ENCODE results near the gene KRT17.
"Not testable (repeated sequence)": the region's sequence is repeated elsewhere in the genome, so short reads cannot be mapped to it uniquely, and the experiment has no call there.

KRT17 gene

DNA sequence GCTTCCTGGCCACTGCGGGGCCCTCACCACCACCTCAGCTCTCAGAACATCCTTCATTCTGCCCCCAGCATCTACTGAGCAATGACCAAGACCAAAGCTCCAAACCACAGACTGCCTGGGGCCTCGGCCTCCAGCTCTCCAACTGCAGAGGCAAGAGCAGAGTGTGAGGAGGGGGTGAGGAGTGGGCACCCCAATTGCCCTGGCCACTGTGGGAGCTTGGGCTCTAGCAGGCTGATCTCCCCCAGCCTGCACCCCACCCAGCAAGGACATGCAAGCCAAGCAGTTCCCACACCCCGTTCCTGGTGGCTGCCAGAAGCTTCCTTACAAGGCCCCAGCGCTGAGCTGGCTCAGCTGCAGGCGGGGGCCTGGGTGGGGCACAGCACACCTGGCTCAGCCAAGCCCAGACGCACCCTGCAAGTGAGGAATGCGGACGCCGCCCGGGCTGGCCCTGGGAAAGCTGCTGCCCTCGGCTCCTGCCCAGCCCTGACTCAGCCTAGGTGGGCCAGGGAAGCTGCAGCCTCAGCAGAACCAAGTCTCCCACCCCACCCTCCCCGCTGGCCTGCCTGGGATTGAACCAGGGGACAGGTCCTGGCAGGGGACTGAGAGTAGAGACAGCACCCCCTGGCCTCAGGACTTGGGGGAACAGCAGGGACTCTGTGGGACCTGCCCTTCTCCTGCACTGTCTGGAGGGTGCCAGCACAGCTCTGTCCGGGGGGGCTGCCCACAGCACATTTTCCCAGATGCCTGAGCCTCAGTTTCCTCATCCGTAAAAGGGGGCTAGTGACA lies 29.7 kb upstream of the KRT17 start:
- DNase-seq = no peak

DNA sequence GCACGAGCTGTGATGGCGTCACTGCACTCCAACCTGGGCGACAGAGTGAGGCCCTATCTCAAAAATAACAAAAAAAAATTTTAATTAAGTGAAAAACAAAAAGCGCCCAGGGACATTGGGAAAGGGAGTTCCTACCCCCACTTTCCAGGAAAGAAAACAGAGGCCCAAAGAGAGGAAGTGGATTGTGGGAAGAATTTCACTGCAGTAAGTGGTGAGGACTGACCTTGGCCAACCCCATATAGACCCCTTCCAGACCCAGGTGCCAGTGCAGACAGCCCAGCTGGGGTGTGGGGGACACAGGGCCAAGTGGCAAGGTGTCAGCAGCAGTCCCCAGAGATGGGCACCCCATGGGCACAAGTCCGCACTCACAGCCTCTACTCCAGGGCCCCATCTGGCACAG lies 29.0 kb upstream of the KRT17 start:
- no peak for DNase-seq

- no peak for DNase-seq
These were observed 28.1 kb upstream of the KRT17 start for GRCh38 chr17:41652461-41652970.

- no peak for DNase-seq
These were observed 27.5 kb upstream of the KRT17 start for GRCh38 chr17:41651625-41652460.

DNA sequence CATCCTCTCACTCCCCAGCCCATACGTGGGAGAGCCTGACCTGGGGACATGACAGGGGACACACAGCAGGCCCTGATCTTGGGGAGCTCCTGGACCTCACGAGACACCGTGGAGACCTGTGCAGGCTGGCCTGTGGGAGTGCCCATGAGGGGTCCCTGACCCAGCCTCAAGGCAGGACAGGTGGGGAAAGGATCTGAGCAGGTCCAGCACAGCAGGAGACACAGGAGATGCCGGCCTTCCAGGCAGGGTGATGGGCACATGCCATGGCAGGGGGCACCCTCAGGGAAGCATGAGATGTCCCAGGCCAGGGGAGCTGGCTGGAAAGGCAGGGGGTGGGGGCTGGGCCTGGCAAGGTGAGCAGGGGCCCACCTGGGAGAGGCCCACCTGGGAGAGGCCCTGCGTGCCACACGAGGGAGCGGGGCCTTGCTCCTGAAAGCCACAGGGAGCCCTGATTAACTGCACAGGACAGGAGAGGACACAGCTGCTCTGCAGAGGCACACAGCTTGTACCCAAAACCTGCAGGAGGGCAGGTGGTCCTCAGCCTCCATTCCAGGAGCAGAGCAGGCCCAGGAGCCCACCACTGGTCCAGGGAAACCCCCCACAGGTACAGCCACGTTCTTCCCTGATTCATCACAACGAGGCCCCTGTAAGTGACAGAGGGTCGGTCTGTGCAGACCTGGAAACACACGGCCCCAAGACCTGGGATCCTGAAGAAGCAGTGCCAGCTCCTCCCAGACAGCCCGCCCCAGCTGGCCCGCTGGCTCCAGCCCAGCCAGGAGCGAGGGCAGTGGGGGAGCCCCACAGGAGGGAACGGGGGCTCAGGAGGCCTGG lies 26.6 kb upstream of the KRT17 start:
- no peak for DNase-seq

- no peak for DNase-seq
These were observed 25.6 kb upstream of the KRT17 start for GRCh38 chr17:41649923-41650519.

DNA sequence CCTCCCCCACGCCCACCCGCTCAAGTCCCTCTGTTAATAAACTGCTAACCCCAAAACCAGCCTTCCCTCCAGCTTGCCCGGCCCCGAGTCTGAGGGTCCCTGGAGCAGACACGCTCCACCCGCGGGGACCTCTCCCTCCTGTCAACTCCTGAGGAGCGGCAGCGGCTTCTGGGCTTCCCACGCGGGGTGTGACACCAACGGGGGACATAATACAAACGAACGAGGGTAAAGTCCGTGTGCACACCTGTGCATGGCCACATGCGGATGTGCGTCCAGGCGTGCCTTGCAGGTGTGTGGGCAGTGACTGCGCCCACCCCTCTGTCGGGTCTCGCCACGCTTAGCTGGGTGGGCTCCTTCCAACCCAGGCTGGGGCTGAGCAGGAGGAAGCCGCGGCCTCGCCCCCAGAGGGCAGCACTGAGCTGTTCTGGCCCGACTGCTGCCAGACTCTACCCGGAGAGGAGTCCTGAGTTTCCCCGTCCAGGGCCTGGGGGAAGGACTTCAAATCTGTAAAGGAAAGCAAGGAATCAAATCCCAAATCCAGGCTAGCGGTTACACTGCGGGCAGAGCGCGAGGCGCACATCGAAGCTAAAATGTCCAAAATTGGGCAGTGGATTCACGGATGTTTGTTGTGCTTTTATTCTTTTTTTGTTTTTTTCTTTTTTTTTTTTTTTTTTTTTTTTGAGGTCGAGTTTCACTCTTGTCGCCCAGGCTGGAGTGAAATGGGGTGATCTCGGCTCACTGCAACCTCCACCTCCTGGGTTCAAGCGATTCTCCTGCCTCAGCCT lies 24.2 kb upstream of the KRT17 start:
- peak; percentile 67 to 81 (median 78) for DNase-seq

- peak; percentile 75 to 88 (median 77) for DNase-seq
These were observed 23.6 kb upstream of the KRT17 start for GRCh38 chr17:41647940-41648410.

GRCh38 chr17:41647038-41647813 lies 22.9 kb upstream of the KRT17 start:
- no peak for DNase-seq

GRCh38 chr17:41642252-41643156 lies 18.1 kb upstream of the KRT17 start:
- DNase-seq = no peak

DNA sequence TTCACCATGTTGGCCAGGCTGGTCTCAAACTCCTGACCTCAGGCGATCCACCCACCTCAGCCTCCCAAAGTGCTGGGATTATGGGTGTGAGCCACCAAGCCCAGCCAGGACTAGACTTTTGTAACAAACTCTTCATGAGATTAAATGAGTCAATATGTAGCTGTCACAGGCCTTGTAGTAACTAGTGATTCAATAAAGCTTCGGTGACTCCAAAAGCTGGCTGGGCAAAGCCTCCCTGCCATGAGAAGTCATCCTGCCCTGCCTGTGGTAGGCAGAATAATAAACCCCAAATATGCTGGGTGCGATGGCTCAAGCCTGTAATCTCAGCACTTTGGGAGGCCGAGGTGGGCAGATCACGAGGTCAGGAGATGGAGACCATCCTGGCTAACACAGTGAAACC lies 16.2 kb upstream of the KRT17 start:
- not testable (repeated sequence) for DNase-seq

- DNase-seq = no peak
These were observed 15.4 kb upstream of the KRT17 start for GRCh38 chr17:41639492-41640473.

DNA sequence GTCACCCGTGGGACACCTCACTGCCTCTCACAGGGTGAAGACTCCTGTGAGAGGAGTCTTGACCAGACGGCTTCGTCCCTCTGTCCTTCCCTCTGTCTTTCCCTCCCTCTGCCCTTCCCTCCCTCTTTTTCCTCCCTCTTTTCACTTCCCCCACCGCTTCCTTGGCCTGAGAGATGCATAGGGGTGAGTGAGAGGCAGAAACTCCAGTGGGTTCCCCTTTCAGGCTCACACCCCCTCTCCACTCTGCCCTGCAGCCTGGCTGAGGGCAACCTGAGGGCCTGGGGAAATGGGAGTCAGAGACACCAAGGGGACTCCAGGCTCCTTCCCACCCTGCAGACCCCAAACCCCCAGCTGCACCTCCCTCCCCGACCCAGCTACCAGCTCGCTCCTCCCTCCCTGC lies 14.6 kb upstream of the KRT17 start:
- no peak for DNase-seq

GRCh38 chr17:41638194-41638593 lies 13.8 kb upstream of the KRT17 start:
- no peak for DNase-seq

- DNase-seq = no peak
These were observed 12.3 kb upstream of the KRT17 start for GRCh38 chr17:41636652-41637051.

DNA sequence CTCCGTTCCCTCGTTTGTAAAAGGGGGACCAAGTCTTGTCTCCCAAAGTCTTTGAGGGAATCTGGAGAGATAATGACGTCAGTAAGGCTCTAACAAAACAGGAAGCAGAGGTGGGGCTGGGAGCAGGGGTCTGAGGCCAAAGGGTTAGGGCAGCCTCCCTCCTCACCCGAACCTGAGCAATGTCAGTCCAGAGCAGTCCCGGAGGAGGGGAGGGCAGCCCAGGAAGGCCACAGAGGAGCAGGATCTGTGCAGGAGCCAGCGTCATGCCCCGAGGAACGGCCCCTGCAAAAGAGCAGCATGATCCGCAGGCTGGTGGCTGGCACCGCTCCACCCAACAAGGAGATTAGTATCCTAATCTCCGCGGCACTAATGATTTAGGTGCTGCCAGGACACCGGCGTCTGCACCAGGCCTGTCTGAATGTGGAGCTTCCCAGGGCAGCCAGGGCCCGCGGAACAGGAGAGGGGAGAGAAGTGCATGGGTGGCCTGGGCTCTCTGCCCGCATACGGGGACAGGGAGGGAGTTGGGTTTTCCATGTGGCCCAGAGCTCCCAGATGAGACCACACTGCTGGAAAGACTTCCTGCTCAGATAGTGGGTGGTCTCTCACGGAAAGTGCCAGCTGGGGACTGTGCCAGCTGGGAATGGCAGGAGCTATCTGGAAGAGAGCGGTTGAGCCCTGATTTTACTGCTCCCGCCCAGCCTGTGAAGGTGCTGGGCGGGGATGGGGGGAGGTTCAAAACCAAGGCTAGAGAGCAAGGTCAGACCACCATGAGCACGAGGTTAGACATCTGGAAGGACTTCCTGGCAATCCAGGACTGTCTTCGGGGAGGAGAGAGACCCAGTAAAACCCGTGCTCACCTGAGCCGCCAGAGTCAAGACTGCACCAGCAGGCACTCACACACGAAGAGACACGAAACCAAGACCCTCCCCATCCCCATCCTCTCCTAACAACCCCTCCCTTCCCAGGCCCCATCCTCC lies 11.0 kb upstream of the KRT17 start:
- no peak for DNase-seq

- no peak for DNase-seq
These were observed 10.3 kb upstream of the KRT17 start for GRCh38 chr17:41634639-41635038.

Data from T-helper 1 cell (primary cell).